ENCODE measurements around the gene CRNKL1.

CRNKL1 gene

DNA sequence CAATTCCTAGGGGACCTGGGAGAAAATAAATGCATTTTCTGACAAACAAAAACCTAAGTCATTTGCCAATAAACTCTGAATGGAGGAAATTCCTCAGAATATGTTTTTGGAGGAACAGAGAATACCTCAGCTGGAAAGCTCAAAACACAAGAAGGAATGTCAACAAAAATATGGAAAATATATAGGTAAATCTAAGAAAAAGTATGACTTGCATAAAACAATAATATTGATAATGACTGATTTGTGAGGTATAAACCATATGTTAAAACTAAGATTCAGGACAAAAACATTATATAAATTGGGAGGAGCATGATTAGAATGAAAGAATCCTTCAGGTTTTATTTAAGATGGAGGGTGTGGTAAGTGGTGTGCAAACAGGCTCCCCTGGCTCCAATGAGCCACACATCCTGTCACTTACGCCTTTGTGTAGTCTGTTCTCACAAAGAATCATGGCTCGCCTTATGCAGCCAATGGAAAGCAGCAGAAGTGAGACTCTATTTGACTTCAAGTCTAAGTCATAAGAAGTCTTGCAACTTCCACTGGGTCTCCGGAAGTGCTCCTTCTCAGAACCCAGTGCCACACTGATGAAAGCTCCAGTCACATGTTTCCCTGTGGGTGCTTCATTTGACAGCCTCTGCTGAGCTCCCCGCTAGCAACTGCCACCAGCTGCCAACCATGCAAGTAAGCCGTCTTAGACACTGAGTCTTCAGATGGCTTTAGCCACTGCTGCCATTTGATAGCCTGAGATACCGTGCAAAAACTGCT lies 8.2 kb upstream of the CRNKL1 start:
- peak in 1 of 4 experiments; percentile 14 for DNase-seq

- no peak for DNase-seq
Observed at GRCh38 chr20:20051767-20052073, 546 bp downstream of the CRNKL1 start.

DNA sequence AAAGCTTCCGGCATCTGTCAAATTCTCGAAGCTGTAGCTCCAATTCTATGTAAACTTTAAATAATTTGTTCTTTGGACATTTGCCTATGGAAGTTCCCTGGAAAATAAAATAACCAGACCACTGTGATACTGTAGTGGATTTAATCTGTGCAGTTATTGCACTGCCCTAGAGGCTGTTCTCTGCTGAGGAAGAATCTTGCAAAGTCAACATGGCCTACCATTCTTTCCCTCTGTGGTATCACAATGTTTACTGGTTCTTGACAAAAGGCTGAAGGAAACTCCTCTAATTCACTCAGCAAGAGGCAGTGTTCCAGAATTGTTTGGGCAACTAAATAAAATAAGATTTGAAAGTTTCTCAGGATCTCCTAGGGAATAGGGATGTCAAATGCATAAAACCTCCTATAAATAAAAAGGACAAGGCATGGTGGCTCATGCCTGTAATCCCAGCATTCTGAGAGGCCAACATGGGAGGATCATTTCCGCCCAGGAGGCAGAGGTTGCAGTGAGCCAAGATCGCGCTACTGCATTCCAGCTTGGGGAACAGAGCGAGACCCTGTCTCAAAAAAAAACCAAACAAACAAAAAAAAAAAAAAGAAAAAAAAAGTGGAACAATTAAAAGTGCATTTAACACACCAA lies 12.4 kb downstream of the CRNKL1 start:
- DNase-seq, result no peak

- no peak for DNase-seq
Observed at GRCh38 chr20:20038586-20038985, 13.7 kb downstream of the CRNKL1 start.

DNA sequence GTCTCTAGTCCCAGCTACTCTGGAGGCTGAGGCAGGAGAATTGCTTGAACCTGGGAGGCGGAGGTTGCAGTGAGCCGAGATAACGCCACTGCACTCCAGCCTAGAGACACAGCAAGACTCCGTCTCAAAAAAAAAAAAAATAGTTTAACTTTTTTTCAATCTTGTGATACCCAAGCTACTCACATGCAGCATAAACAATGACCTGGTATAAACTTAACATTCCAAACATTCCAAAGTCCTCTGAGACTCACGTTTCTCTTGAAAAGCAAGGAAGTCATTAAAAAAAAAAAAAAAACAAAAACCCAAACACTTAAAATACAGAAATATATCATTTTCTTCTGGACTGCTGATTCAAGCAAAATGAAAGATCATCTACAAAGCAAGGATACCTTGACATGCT lies 14.3 kb downstream of the CRNKL1 start:
- DNase-seq, result no peak

- no peak for DNase-seq
Observed at GRCh38 chr20:20036756-20037155, 15.5 kb downstream of the CRNKL1 start.

- no peak for DNase-seq
Observed at GRCh38 chr20:20034486-20034885, 17.8 kb downstream of the CRNKL1 start.

- DNase-seq, result no peak
Observed at GRCh38 chr20:20031790-20032189, 20.5 kb downstream of the CRNKL1 start.

GRCh38 chr20:20027284-20027683 lies 25.0 kb downstream of the CRNKL1 start:
- no peak for DNase-seq

DNA sequence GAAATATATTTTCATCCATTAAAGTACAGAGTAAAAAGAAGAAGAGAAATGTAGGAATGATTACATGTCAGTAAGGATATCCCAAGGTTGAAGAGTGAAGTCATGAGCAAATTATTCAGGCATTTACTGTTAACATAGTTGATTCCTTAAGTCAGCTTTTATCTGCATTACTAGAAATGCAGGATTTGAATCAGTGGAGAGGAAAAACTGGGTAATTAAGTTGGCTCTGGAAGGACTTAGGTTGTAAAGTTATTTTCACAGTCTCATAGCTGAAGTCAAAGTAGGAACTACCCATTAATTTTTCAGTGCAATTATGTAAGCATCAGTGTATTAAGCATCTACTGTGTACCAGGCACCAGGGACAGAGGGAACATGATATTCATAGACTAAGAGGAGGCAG lies 27.3 kb downstream of the CRNKL1 start:
- DNase-seq, result no peak

DNA sequence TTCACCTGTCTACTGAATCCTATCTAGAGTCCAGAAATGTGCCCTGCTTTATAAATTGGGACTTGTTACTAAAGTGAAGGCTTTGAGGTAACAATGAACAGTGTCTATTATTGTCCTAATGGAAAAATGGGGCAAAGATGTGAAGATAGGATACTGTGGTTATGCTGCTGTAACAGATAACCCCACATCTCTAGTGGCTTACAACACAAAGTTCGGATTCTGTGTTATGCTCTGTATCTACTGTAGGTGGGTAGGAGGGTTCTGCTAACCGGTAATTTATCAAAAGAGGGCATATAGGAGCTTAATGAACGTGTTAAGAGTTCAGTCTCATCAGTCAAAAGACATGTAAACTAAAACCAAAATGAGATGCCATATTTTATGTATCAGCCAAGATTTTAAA lies 28.9 kb downstream of the CRNKL1 start:
- no peak for DNase-seq

DNA sequence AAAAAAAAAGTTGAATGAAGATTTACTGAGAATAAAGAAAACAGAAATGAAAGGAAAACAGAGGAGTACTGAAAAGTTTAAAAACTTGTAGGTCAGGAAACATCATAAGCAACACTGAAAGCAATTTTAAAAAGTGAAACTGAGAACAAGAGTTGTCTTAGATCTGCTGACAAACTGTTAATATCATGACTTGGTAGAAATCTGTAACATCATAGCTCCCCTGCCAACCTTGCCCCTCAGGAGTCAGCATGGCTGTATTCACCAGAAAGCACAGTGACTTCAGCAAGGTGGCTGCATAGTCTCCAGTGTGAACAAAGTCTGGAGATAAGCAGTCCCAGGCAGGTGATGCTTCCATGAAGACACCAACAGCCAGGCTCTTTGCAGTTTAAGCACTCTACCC lies 29.8 kb downstream of the CRNKL1 start:
- DNase-seq, result no peak

DNA sequence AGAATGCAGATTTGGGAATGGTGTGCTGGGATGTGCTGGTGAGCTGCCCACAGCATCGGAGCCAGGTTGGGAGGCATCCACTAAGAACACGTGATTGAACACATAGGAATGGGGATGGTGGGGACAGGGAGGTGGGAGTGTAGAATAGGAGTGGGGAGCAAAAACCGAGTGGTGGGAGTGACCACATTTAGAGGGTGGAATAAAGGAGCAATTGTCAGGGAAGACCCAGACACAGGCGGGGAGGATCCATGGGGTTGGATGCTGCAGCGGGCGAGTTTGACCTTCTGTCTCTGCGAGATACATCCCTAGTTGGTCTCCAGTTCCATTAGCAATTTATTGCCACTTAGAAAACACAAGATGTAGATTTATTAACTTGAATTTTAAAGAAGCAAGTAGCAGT lies 30.4 kb downstream of the CRNKL1 start:
- DNase-seq, result no peak

DNA sequence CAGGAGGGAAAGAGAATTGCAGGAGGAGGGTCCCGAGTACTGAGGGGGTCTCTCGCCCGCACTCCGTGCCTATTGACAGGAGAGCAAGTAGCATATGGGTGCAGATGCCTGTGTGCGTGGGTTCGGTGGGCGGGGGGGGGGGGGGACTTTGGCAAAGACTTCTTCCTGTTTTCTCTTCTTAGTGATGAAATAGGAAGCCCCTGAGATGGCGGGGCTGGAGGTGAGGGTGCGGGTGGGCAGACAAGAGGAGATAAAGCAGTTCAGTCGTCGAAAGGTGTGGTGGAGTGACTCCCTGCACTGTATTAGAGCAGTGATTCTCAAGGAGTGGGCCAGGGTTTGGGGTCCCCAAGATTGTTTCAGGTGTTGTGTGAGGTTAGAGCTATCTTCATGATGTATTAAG lies 31.4 kb downstream of the CRNKL1 start:
- no peak for DNase-seq

DNA sequence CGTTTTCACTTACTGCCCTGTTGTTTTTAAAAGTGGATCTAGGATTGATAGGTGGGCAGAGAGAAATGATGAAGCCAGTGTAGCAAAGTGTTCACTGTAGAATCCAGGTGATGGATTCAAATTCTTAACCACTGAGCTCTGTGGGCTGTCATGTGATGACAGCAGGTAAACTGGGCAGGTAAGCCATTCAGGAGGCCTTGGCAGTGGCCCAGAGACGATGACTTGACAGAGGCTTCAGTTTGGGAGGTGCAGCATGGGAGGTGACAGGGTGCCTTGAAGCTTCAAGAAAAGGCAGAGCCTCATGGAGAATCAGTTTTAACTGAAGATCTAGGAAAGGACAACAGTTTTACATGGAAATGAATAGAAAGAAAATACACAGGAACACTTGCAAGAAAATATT lies 33.1 kb downstream of the CRNKL1 start:
- no peak for DNase-seq

- no peak for DNase-seq
Observed at GRCh38 chr20:20018366-20018765, 33.9 kb downstream of the CRNKL1 start.

- DNase-seq, result no peak
Observed at GRCh38 chr20:20017844-20018185, 34.5 kb downstream of the CRNKL1 start.

GRCh38 chr20:20017001-20017843 lies 35.0 kb downstream of the CRNKL1 start, which contains the start of gene NAA20:
TSS of gene NAA20 (plus strand) at chr20:20017362. CDS start at chr20:20017397, 35 bp downstream.
- DNase-seq, result peak; percentile 89 to 96 (median 95)

DNA sequence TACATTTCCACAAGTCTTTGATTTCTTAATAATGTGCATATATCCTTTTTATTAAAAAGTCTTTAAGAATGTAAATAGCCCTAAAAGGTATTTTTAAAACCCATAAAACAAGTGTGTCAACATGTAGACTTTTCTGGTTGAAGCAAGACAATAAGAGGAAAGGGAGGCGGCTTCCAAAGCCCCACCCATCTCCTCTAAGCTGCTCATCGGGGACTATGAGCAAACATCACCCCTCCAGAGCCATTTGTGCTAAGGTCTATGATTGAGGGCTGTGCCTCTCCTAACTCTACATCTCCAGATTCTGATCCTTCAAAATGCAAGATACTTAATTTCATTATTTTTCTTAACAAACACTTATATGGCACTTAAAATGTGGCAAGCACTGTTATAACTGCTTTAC lies 37.6 kb downstream of the CRNKL1 start:
- DNase-seq, result peak in 3 of 4 experiments; percentile 47 to 55 (median 51)

DNA sequence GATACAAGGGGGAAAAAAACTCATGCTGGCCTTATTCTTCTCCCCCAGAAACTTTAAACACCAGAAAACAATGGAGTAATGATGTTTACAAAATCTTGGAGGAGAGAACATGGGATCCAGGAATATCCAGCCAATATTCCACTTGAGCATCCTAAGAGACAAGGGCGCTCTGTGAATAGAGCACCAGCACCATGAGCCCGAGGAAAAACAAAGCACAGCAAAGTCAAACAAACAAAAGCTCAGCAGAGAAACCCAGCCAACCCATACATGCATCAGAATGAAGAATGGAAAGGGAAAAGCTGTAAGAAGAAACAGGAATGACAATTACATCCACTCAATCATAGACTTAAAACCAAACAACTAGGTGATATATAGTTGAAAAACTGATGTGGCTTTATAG lies 39.7 kb downstream of the CRNKL1 start:
- DNase-seq, result no peak

DNA sequence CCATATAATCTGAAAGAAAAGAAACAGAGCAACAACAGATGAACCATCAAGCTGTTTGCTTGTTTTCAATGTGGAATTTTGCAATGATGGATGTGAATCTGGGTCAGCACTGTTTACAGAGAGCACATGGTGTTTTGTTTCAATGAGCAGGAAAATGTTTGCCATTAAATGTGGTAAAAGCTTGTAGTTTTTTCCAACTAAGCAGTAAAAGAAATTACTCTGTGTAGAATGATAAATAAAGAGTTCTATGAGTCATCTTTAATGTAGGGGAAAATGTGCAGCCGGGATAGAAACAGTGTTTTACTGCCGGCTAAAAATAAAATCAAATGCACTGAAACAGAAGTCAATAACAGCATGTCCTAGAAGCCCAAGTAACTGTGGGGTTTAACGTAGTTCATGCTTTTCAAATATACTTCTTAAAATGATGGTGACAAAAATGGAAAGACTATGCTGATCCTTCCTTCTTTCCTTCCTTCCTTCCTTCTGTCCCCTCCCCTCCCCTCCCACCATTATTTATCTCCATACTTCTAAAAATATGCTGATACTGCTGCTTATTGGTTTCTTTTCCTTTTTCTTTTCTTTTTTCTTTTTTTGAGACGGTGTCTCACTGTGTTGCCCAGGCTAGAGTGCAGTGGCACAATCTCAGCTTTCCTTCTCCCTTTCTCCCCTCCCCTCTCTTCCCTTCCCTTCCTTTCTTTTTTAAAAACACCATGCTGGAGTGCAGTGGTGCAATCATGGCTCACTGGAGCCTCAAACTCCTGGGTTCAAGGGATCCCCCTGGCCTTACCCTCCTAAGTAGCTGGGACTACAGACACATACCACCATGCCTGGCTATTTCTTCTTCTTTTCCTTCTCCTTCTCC lies 41.4 kb downstream of the CRNKL1 start:
- DNase-seq, result peak in 2 of 4 experiments; percentile 41

- DNase-seq, result no peak
Observed at GRCh38 chr20:20009784-20010253, 42.4 kb downstream of the CRNKL1 start.

DNA sequence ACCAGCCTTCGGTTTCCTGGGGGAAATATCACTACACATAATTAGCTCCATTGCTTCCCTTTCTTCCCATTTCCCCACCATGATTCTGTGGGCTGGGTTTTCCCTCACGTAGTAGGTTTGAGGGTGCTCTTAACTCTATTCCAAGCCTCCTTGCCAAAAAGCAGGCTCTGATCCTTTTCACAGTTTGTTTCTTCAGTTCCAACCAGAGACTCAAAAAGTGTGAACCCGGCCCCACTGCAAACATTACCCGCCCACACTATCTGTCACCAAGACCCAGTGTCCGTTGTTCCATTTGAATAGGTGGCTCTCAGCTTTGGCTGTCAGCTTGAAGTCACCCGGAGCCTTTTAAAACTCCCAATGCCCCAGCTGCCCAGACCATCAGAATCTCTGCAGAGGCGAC lies 46.9 kb downstream of the CRNKL1 start:
- DNase-seq, result peak in 2 of 4 experiments; percentile 34
